Hematopoietic multipotent progenitor cell treated with erythropoietin and hydrocortisone succinate and interleukin-3 and kit ligand, for 6 days (in vitro differentiated cells): ENCODE results near the gene SLC36A1.
"Not testable (repeated sequence)": the region's sequence is repeated elsewhere in the genome, so short reads cannot be mapped to it uniquely, and the experiment has no call there.

ENCODE experiments used
- DNase-seq: peaks from one replicate; pipeline ENCODE4 v3.0.0-alpha.2; 2015

The SLC36A1 gene

GRCh38 chr5:151487544-151487943 is 40.1 kb downstream of the SLC36A1 start:
- DNase-seq: no peak

DNA sequence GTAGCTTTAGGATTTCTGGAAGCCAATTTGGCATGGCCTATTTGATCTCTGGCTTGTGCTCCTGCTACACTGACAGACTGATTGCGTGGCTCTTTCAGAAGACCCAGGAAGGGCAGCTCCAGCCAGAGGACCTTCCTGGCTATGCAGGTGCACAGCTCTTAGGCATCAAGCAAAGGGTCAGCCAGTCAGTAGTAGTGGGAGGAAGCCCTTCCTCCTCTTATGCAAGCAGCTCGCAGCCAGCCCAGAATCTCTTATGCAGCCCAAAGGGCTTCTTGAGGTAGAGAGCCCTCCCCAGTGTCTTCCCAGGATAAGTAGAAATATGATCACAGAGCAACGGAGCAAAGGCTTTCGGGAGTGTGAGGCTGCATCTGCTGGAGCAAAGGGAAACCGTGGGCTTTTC is 43.2 kb downstream of the SLC36A1 start:
- DNase-seq: no peak

DNA sequence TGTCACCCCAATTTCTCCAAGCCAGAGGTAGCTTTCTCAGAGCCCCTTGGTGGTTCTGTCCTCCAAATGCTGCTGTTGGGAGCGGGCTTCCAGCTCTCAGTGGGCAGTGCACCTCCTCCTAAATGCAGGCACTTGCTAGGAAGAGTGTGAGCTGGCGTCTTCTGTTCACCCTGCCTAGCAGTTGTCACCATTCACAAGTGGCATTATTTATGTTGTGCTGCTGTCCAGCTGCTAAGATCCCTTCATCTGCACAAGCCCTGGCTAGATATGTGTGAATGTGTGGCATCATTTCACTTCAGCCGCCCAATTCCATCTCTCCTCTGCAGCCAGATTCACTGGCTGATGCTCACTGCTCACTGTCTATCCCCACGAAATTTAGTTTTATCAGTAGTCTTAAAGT is 43.7 kb downstream of the SLC36A1 start:
- no peak for DNase-seq

- DNase-seq: peak; percentile 10
Measured at GRCh38 chr5:151492729-151493128, 45.3 kb downstream of the SLC36A1 start.

DNA sequence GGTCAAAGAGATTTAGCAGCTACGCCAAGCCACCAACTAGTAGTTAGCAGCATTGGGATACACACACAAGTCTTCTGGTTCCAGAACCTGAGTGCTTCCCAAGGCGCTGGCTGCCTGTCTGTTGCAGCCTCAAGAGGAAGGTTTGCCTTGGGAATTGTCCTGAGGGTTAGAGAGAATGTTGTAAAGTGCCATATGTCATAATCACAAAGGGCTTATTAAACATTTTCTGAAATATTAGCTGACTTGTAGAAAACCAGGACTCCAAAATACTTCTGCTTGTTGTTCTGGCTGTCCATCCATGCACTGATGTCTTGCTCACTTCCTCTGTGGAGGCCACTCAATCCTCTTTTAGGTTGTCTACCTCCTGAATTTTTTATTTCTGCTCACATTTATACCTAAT is 46.3 kb downstream of the SLC36A1 start:
- no peak for DNase-seq

GRCh38 chr5:151495320-151495719 is 47.9 kb downstream of the SLC36A1 start:
- no peak for DNase-seq

DNA sequence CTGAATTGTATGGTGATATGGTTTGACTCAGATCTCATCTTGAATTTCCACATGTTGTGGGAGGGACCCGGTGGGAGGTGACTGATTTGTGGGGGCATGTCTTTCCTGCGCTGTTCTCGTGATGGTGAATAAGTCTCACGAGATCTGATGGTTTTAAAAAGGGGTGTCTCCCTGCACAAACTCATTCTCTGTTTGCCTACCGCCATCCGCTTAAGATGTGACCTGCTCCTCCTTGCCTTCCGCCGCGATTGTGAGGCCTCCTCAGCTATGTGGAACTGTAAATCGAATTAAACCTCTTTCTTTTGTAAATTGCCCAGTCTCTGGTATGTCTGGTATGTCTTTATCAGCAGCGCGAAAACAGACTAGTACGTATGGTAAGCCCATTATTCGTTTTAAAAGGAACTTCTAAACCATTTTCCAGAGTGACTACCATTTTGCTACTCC is 48.7 kb downstream of the SLC36A1 start:
- no peak for DNase-seq

- DNase-seq: peak; percentile 7
Measured at GRCh38 chr5:151497391-151498002, 50.1 kb downstream of the SLC36A1 start.

DNA sequence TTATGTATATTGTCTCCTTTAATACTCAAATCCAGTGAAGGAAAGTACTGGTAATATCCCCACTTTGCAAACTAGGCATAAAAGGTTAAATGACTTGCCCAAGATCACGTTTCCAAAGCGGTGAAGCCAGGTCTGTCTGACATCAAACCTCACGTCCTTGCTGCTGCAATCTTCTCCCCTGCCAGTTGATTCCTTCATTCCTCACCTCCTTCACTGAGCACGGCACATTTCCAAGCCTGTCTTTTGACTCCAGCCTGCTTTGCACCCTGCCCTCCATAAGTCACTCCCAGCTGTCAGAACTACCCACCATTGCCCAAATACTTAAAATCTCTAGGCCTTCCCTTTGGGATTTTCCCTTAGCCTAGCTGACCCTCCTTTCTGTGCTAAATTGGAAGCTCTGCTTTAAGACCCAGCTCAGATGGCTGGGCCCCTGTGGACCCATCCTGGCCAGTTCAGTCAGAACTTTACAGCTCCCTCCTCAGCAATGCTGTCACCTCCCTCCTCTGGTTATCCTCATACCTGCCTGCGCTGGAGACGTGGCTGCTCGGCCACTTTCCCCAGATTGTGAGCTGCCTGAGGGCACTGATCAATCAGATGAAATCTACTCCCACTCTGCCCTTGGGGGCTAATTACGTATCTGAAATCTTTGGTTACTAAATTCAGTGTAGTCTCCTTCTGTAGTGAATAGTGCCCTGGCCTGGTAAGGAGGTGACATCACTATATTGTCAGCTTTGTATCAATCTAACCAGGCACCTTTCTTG is 51.2 kb downstream of the SLC36A1 start:
- DNase-seq: no peak

DNA sequence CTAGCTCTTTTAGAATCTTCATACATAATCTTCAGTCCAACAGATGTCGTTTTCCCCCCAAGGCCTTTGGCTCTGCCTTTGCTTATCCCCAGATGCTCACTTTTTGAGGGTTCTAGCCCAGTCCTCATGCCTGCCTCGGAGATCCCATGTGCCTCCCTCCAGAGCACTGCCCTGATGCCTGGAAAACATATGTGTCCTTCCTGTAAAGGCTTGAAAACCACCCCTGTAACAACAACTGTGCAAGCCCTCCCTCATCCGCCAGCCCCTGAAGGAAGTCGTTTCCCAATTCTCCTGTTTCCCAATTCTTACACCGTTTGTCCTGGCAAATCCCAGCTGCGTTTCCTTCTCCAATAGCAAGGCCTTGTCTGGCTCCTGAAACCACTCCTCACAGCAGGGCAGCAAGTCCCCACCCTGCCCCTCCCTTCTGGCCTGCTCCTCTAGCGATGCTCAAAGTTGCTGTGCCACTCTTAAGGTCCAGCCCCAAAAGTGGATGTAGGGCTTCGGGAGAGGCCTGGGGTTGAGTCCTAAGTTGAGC is 52.2 kb downstream of the SLC36A1 start:
- peak; percentile 7 for DNase-seq

- no peak for DNase-seq
Measured at GRCh38 chr5:151504006-151504405, 56.6 kb downstream of the SLC36A1 start.

GRCh38 chr5:151508308-151508707 is 60.9 kb downstream of the SLC36A1 start:
- not testable (repeated sequence) for DNase-seq

GRCh38 chr5:151509231-151509630 is 61.8 kb downstream of the SLC36A1 start:
- no peak for DNase-seq

- DNase-seq: no peak
Measured at GRCh38 chr5:151509836-151510235, 62.4 kb downstream of the SLC36A1 start.

DNA sequence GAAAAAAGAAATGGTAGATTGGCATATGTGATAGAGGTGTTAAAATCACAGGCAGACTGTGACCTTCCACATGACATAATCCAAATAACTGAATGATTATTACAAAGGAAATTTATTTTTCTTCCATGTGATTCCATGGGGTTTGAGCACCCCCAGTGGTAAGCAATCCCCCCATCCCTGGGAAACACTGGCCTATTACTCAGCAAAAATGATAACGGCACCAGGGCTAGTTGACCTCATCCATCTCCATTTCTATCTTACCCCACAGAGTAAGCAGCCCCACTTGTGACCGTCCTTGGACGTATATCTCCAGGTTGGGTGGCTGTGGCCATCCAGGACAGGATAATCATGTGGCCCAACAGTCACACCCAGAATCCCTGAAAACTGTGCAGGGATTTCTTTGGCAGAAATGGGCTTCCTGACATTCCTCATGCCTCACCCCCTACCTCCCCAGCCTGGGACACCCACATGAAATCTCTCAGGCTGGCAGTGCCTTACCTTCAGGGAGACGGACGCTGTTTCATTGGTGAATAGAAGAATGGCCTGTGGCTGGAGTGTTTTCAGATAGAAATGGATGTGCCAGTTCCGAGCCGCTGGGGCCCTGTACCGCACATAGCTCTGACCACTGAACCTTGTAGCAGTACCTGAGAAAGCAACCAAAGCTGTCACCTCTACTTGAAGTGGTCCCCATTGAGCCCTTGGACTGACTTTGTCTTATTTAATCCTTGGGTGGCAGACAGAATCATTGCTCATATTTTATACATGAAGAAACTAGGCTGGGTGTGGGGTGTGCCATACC is 69.9 kb downstream of the SLC36A1 start:
- no peak for DNase-seq

- no peak for DNase-seq
Measured at GRCh38 chr5:151520294-151520693, 72.9 kb downstream of the SLC36A1 start.

- DNase-seq: no peak
Measured at GRCh38 chr5:151522226-151522625, 74.8 kb downstream of the SLC36A1 start.

DNA sequence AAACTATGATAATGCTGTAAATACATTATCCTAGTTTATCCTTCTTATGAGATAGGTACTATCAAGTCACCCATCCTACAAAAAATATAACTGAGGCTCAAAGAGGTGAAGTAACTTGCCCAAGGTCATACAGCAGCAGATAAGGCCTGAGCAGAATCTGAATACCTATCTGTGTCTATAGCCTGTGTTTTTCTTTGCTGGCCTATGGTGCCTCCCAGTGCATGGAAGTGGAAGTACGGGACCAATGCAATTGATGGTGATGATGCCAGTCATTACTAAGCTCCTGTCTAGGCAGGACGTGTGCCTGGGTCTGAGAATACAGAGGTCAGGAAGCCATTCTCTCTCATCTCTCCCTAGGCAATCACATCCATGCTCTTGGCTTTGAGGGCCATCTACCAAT is 75.9 kb downstream of the SLC36A1 start:
- DNase-seq: peak; percentile 82

DNA sequence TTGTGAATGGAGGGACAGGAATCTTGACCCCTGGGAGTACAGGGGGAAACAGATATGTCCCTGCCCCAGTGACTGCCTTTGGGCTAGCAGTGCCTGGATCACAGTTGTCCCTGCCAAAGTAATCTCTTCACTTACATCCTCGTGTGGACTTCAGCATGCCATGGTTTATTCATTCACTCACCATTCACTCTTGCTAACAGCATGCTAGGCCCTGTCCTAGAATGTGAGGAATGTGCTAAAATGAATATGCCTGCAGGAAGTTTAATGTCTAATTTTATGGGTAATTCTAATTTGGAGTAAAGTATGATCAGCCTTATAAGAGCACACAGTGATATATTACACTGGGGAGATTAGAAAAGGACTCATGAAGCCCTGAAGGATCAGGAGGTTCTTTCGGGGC is 80.8 kb downstream of the SLC36A1 start:
- DNase-seq: no peak

- no peak for DNase-seq
Measured at GRCh38 chr5:151528996-151529395, 81.6 kb downstream of the SLC36A1 start.

GRCh38 chr5:151531581-151531980 is 84.2 kb downstream of the SLC36A1 start:
- no peak for DNase-seq

- DNase-seq: no peak
Measured at GRCh38 chr5:151532416-151532815, 85.0 kb downstream of the SLC36A1 start.

DNA sequence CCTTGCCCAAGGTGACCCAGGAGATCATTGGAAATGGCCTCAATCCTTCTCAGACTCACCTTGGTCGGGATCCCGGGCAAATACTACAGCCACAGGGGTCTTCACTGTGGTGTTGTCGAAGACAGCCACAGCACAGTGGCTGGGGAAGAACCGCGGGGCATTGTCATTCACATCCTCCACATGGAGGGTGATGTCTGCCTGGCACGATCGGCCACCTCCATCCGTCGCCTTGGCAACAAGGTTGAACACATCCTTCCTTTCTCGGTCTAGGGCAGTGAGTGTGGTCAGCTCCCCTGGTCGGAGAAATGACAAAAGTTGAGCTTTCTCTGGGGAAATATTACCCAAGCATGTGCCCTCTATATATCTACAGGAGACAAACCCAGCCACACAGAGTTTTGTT is 86.9 kb downstream of the SLC36A1 start:
- no peak for DNase-seq

- no peak for DNase-seq
Measured at GRCh38 chr5:151537044-151537443, 89.6 kb downstream of the SLC36A1 start.
